ENCODE results near the gene POLR2M. TPM values are rescaled to one million over a fixed set of nuclear protein-coding genes. Genes with fewer than 3 reads are reported as not detected.

Gene POLR2M
- polyA plus RNA-seq, 1 of the 3 experiments (the other 2 are of a cell fraction): 160 TPM

- no peak overlapping the region for H3K4me2 ChIP-seq
- no peaks in the 10 kb centered on the region for H4K20me1 ChIP-seq (ENCODE audit: insufficient read depth)
- no peak for DNase-seq
- H3K27me3 ChIP-seq (ENCODE audit: insufficient read depth): no peaks in the 10 kb centered on the region; the same call in 1 of the 2 replicates
- 59% methylated on average over 3 of the region's 3 CpGs for WGBS (ENCODE audit: low lambda C conversion rate)
- no peaks in the 10 kb centered on the region for H3K36me3 ChIP-seq (replicated peaks in 1 of 2; ENCODE audit: control insufficient read depth in 1 of 2, insufficient read depth in 2 of 2, low read length in 1 of 2)
- H3F3A ChIP-seq (replicated peaks; ENCODE audit: insufficient read depth): no peaks in the 10 kb centered on the region
- TF ChIP-seq NRF1 (IDR thresholded peaks at IDR 0.05; ENCODE audit: low read depth, low read length) (no peak), USF1 (IDR thresholded peaks at IDR 0.05; ENCODE audit: borderline replicate concordance, low read depth) (no peak), NFIC (IDR thresholded peaks at IDR 0.05; ENCODE audit: borderline replicate concordance) (no peak), FOSL2 (IDR thresholded peaks at IDR 0.05; ENCODE audit: borderline replicate concordance, low read depth) (no peak), ZBTB33 (IDR thresholded peaks at IDR 0.05; ENCODE audit: borderline replicate concordance, low read depth) (no peak), FOXM1 (IDR thresholded peaks at IDR 0.05; ENCODE audit: low read depth) (no peak), RCOR1 (IDR thresholded peaks at IDR 0.05; ENCODE audit: low read length) (no peak), MAX (IDR thresholded peaks at IDR 0.05; ENCODE audit: low read depth) (no peak), MEF2A (IDR thresholded peaks at IDR 0.05; ENCODE audit: borderline replicate concordance, low read depth) (no peak), ELF1 (IDR thresholded peaks at IDR 0.05) (no peak), FOXJ3 (CRISPR knock-in tag; IDR thresholded peaks at IDR 0.05) (no peak), JUND (IDR thresholded peaks at IDR 0.05) (no peak), RFX5 (IDR thresholded peaks at IDR 0.05; ENCODE audit: low read length) (no peak)
- ChIA-PET POLR2A (no interaction called here), CTCF (interaction anchor here (0.6 to 2.4 kb wide), 9 partner anchors 9 to 408 kb away, joined by 3 to 8 read pairs (median 3); partner anchors contain the start of gene POLR2M)
- H3K9ac ChIP-seq: no peak overlapping the region
- no peaks in the 10 kb centered on the region for H3K9me3 ChIP-seq
- H3K4me3 ChIP-seq (ENCODE audit: low read depth in 2 of 2, low read length in 1 of 2): no peak overlapping the region
- no peaks in the 10 kb centered on the region for H3K9me2 ChIP-seq
- no peaks in the 10 kb centered on the region for H3K79me2 ChIP-seq (ENCODE audit: insufficient read depth)
- H2AFZ ChIP-seq (ENCODE audit: low read depth): no peak overlapping the region
- peaks cover 0 to 2% of the 10 kb centered on the region in 2 experiments; a peak in 1 of 4 replicates for H3K4me1 ChIP-seq (ENCODE audit: control insufficient read depth in 1 of 2, insufficient read depth in 2 of 2, low read depth in 1 of 2, low read length in 1 of 2)
- H3K27ac ChIP-seq (ENCODE audit: low read depth in 2 of 2, low read length in 1 of 2): no peak overlapping the region
These were observed 44.3 kb upstream of the POLR2M start for GRCh38 chr15:57662091-57662744.

- ChIA-PET CTCF (interaction anchor here (0.8 to 2.4 kb wide), 7 partner anchors 8 to 408 kb away, joined by 3 to 8 read pairs (median 3); partner anchors contain the start of gene POLR2M), POLR2A (no interaction called here)
- no peaks in the 10 kb centered on the region for H3F3A ChIP-seq (replicated peaks; ENCODE audit: insufficient read depth)
- no peak overlapping the region for H3K9ac ChIP-seq
- no peaks in the 10 kb centered on the region for H4K20me1 ChIP-seq (ENCODE audit: insufficient read depth)
- no peak for DNase-seq
- 80% methylated on average over 1 of the region's 1 CpG for WGBS (ENCODE audit: low lambda C conversion rate)
- no peaks in the 10 kb centered on the region for H3K79me2 ChIP-seq (ENCODE audit: insufficient read depth)
- TF ChIP-seq USF2 (IDR thresholded peaks at IDR 0.05; ENCODE audit: borderline replicate concordance, low read depth, low read length): no peak
- no peak for TF ChIP-seq CHD2 (IDR thresholded peaks at IDR 0.05; ENCODE audit: low read length, partially characterized antibody)
- TF ChIP-seq NRF1 (IDR thresholded peaks at IDR 0.05; ENCODE audit: low read depth, low read length): no peak
- TF ChIP-seq YY1 (IDR thresholded peaks at IDR 0.05; ENCODE audit: low read depth): no peak
- TF ChIP-seq POLR2AphosphoS5 (IDR thresholded peaks at IDR 0.05; ENCODE audit: low read depth, low read length): no peak
- no peak for TF ChIP-seq GATA2 (CRISPR knock-in tag; IDR thresholded peaks at IDR 0.05)
- TF ChIP-seq IRF3 (IDR thresholded peaks at IDR 0.05; ENCODE audit: low read depth, low read length): no peak
- no peaks in the 10 kb centered on the region for H3K36me3 ChIP-seq (replicated peaks in 1 of 2; ENCODE audit: control insufficient read depth in 1 of 2, insufficient read depth in 2 of 2, low read length in 1 of 2)
- H3K27ac ChIP-seq (ENCODE audit: low read depth in 2 of 2, low read length in 1 of 2): no peak overlapping the region
- no peaks in the 10 kb centered on the region; the same call in 1 of the 2 replicates for H3K27me3 ChIP-seq (ENCODE audit: insufficient read depth)
- H3K9me3 ChIP-seq: no peaks in the 10 kb centered on the region
- H3K9me2 ChIP-seq: no peaks in the 10 kb centered on the region
- H3K4me2 ChIP-seq: no peak overlapping the region
- H2AFZ ChIP-seq (ENCODE audit: low read depth): no peak overlapping the region
- peaks cover 0 to 2% of the 10 kb centered on the region in 2 experiments; a peak in 1 of 4 replicates for H3K4me1 ChIP-seq (ENCODE audit: control insufficient read depth in 1 of 2, insufficient read depth in 2 of 2, low read depth in 1 of 2, low read length in 1 of 2)
- H3K4me3 ChIP-seq (ENCODE audit: low read depth in 2 of 2, low read length in 1 of 2): no peak overlapping the region
These were observed 43.7 kb upstream of the POLR2M start for GRCh38 chr15:57662802-57663201.

Measured in SK-N-SH (cell line).